Stimulated activated CD8-positive, alpha-beta memory T cell treated with anti-CD3 and anti-CD28 coated beads, Interleukin-4, amount 100 ng/mL, for 1 hour (primary cell): ENCODE measurements around the gene DMWD.
A peak's percentile ranks its signal among the peaks of the same experiment; 100 is the strongest.

Source experiments
- DNase-seq, 2 donors: peaks; one replicate each; pipeline ENCODE4 v3.0.0-alpha.2; 2020; ENCODE audit warnings: low read depth in 2 of 2, low spot score in 1 of 2

Gene DMWD

DNA sequence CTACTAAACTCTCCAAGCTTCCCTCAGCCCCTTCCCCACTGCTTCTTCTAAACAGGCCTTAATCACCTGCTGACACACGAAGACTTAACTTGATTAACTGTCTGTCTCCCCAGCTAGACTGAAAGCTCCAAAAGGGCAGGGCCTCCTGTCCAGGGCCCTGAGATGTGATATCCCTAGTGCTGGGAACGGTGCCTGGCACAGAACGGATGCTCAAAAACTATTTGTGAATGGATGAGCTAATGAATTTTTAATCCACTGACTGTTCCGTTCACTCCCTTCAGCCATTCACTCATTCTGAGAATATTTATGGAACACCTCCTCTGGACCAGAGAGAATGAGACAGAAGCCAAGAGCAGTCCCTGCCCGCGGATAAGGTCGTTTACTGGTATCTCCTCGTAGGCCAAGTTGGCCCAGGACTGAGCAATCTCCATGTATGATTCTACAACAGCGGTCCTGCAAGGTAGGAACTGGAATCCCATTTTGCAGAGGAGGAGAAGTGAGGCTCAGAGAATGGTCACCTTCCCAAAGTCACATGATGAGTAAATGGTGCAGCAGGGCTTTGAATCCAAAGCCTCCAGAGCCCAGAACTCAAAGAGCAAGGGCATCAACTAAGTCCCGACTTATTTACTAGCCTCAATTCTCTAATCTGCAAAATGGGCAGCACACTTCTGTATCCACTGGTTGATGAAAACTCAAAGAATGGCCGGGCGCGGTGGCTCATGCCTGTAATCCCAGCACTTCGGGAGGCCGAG, 3.4 kb downstream of the DMWD start:
- DNase-seq = no peak

DNA sequence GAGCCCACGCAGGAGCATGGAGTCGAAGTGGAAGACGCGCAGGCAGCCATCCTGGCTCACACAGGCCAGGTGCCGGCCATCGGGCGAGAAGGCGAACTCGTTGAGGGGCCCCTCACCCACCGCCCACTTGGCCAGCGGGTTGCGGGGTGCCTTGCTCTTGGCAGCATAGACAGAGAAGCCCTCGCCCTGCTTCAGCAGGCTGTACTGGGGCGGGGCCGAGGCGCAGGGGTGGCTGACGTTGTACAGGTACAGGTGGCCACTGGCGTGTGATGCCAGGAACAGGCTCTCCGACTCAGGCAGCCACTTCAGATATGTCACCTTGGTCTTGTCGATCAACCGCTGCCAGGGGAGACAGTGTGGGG, 6.1 kb downstream of the DMWD start:
- DNase-seq = no peak

DNA sequence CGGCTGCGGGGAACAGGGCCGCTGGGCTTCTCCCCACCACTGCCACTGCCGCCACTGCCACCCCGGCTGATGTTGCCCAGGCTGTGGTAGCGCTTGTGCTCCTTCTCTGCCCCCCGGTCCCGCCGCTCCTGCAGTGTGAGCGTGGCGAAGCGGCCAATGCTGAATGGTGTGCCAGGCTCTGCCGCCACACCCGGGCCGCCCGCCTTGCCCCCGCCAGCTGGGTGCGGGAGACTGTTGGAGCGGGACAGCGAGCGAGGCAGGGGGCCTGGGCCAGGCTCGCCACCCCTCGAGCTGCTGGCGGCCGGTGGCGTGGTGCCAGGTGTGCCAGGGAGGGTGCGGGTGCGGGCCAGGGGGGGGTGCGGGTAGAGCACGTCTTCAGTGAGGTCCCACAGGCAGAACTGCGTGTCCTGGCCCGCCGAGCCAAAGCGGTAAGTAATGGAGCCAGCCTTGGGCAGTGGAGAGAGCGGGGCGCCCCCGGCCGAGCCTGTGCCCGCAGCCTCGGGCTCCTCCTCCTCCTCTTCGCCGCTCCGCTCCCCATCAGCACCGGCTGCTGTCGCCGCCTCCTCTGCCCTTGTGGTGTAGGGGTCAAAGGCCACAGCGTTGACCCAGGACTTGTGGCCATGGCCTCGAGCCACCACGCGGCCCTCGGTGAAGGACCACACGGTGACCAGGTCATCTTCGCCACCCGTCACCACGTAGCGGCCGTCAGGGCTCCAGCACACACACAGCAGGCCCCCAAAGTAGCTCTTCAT, 6.7 kb downstream of the DMWD start:
- DNase-seq = no peak

DNA sequence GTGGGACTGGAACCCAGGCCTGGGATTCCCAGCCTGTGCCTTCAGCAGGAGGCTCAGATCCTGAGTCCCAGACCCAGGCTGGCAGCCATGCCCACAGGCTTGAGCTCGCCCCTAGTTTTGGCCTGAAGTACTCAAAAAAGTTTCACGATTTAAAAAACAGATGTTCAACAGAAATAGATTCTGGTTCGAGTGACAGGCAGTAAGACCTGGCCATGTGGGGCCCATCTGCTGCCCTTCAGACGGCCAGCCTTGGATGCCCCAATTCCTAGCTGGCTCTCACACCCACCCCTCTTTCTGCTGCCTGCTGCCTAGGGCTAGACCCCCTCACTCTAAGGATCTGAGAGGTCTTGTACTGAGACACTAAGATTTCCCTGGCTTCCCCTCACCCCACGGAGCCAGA, 7.5 kb downstream of the DMWD start:
- no peak for DNase-seq

DNA sequence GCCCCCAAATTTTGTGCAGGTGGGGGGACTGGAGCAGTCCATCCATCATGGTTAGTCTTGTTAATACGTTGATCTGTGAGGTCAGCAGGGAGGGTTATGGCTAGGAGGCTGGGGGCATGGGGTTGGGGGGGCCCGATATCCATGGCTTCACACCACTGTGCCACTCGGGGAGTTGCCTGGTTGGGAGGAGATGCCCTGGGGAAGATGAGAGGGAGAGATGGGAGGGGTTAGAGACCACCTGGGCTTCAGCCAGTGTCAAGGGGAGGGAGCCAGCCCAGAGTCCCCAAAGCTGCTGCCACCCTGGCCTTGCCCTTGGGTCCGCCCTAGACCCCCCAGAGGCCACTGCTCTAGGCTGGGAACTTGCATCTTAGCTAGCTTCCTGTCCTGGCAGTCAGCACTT, 8.5 kb downstream of the DMWD start:
- DNase-seq = no peak

DNA sequence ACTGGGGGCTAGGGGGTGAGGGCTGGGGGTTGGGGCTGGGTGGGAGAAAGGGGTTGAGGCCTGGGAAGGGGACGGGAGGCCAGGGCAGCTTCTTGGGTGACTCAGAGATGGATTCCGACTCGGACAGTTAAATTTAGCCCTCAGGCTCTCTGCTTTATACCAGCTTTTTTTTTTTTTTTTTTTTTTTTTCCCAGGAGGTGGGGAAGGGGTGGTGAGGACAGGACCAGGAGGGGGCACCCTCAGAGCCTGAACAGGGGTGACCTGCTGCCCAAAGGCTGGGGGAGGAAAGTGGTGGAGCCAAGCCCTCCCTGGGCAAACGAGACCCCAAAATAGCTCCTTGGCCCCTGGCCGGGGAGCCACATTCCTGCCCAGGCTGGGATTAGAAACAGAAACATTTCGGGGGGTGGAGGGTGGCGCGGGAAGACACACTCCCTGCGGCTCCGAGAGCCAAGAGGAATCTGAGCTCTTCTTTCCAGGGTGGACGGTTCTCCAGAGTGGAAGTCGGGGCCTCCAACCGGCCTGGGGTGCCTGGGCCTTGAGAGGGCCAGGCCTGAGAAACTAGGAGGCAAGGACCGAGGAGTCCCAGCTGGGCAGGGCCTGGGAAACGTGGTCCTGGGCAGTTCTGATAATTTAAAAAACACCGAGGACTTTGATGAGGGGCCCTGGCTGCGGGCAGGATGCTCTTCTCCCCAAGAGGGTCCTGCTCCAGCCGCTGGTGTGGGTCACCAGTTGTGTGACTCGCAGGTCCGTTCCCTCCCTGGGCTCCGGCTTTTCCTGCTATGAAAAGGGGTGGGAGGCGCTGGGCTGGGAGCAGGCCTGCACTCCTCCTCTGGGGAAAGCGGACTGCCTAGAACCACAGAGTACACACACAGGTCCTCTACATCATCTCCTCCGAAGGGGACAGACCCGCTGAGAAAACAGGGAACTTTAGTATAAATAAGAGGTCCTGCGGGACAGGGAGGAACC, 9.5 kb downstream of the DMWD start:
- DNase-seq = no peak

DNA sequence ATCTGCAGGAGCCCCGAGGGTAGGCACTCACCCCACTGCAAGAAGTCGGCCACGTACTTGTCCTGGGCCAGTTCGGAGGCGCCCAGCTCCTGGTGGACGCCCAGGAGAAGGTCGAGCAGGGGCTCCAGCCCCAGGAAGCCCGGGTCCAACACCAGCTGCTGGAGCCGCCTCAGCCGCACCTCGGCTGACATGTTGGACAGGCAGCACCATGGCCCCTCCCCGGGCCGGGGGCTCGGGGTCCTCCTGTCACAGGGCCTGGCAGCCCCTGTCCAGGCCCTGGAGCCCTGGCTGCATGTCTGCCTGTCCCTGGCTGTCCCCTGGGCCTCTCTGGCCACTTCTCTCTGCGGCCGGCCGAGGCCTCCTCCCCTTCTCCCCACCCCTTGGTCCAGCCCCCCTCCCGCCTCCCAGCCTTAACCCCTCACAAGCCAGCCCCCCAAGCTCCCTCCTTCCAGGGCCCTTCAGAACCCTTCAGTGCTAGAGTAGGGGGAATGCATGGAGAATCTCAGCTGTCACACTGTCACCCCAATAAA, 10.4 kb downstream of the DMWD start, which contains the start of gene DMPK:
Gene DMPK, minus strand, starts transcription at position 329 of the 530 bp plus-strand sequence. Its CDS starts 138 bp downstream, at position 191.
- no peak for DNase-seq

DNA sequence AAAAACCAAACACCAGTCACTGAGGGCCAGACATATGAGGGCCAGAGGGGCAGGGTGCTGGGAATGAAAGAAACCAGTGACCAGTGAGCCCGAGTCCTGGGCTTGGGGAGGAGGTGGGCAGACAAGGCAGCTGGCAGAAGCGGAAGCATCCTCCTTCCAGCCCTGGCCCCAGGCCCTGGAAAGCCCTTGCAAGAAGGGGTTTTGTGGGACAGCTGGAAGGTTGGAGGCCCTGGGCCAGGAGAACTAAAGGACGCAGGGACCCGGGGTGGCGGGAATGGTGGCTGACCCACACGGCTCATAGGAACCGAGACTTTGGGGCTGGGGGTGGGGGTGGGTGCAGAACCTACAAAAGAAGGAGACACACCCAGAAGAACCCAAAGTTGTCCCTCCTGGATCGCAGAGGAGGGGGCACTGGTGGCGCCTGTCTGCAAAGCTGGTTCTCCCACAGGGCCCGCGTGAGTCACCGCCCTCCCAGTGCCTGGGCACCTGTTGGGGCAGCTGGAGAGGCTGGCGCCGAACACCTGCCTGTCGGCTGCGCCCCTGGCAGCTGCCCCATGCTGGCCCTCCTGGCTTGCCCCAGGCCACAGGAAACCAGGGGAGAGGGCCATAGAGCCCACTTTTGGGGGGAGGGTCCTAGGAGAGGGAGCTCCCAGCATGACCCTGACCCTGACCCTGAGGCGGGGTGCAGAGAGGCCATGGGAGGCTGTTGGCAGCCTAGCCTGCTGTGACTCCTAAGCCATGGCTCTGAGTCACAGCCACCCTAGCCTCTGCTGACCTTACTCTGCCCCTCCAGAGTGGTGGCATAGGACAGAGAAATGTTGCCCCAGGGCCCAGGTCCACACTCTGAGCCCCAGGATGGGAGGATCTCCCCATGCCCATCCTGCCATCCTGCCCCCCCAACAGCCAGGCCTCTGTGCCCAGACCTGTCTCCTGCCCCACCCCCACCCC, 11.2 kb downstream of the DMWD start:
- no peak for DNase-seq

DNA sequence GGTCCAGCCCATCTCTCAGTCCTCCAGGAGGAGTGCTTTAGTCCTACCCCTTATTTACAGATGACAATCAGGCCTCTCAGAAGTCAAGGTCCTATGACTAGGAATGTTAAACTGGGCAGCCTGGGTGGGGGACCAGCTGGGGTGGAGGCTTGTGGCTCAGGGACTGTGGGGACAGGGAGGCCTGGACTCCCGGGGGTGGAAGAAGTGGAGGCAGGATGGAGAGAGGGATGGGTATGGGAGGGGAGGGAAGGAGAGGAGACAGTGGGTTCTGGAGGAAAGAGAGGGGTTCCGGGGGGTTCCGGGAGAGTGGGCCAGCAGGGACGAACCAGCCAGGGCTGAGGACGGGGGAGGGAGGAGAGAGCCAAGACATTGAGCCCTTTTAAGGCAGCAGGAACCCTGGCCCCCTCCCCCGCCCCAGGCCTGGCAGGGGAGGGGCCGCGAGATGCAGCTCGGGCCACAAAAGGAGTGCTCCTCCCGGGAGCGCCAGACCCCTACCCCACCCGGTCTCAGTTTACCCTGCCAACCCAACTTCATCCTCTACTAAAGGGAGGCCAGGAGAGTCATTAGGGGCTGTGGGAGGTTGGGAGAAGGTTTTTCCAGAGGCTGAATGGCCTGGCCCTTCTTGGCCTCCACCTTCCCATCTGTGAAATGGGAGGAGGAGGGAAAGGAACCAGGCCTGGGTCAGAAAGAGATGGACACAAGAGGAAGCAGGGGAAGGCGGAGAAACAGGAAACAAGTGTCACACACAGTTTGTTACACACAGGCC, 12.0 kb downstream of the DMWD start:
- no peak for DNase-seq

DNA sequence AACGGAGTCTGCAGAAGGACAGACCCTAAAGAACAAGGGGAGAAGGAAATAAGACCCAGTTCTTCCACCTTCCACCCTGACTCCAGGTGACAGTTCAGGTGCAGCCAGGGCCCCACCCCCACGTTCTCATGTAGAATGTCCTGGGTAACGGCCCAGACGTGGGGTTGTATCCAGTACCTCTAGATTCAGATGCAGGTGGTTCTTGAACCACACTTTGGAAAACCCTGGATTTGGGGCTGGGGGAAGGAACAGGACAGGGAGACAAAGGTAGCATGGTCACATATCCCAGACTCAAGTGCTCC, 12.5 kb downstream of the DMWD start:
- DNase-seq = no peak

DNA sequence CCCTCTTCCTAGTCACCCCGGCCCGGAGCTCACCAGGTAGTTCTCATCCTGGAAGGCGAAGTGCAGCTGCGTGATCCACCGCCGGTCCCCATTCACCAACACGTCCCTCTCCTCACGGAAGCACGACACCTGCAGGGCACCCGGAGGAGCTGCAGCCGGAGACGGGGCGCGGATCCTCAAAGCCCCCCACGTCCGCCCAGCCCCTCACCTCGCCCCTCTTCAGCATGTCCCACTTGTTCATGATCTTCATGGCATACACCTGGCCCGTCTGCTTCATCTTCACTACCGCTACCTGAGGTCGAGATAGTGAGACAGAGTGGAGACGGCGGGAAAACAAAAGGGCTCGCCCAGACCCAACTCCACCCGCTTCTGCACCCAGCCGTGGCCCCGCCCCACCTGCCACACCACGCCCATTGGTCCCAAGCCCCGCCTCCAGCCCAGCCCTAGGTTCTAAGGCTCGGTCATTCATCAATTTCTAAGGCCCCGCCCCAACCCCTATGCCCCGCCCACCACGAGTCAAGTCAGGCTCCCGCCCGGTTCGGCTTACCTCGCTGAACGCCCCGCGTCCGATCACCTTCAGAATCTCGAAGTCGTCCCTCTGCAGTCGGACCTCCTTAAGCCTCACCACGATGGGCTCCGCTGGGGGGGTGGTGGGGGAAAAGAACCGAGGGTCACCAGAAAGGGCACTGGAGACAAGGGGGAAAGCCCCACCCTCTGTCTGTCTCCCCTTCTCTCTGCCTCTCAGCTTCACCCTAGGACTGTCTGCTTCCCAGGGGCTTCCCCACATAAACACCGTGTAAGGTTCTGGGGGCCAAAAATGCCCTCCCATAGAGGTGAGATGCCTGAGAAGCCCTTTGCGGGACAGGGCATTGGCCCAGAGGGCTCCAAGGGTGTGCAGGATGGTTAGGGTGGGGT, 13.2 kb downstream of the DMWD start:
- DNase-seq = peak; percentile 53 to 55

DNA sequence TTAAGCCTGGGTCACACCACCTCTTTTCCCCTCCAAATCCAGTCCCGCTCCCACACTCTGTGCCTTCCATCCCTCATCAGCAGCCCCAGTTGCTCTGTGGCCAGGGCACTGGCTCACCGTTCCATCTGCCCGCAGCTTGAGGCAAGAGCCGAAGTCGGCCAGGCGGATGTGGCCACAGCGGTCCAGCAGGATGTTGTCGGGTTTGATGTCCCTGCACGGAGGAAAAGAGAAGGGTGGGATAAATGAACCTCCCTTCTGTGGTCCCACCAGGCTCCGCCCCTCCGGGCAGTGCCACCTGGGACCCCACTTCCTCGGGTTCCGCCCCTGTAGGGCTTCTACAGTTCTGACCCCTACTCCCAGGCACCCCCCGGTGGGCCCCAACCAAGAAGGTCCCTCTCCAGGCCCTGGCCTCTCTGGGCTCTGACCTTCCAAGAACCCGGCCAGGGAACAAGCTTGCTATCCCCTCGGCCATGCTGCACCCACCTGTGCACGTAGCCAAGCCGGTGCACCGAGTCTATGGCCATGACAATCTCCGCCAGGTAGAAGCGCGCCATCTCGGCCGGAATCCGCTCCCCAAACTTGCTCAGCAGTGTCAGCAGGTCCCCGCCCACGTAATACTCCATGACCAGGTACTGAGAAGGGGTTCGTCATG, 14.5 kb downstream of the DMWD start:
- DNase-seq = no peak

DNA sequence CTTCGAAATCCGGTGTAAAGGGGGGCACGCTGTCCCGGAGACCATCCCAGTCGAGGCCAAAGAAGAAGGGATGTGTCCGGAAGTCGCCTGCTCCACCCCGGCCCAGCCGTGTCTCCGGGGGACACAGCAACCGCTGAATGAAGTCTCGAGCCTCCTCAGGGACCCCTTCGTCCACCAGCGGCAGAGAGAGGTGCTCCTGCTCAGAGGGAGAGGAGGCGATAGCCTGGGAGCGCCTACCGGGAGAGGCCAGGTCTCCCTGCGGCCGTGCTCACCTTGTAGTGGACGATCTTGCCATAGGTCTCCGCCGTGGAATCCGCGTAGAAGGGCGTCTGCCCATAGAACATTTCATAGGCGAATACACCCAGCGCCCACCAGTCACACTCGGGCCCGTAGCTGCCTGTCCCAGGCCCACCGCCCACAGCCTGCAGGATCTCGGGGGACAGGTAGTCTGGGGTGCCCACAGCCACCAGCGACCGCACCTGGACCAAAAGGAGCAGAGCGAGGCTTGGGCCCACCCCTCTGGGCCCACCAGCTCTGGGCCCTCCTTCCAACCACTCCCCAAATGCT, 15.2 kb downstream of the DMWD start:
- no peak for DNase-seq

DNA sequence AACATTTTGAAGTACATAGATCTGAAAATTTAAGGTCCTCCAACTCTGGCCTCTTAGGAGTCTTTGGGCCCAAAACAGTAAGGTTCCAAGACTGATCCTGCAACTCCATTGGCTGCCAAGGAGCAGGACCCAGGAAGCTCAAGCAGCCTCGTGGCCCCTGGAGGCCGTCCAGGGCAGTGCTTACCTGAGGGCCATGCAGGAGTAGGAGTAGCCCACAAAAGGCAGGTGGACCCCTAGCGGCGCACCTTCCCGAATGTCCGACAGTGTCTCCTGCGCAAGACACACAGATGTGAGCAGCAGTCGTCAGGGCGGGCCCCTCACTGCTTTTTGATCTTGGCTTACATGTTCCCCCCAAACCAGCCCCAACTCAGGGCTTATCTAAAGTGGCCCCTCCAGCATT, 17.9 kb downstream of the DMWD start:
- no peak for DNase-seq

DNA sequence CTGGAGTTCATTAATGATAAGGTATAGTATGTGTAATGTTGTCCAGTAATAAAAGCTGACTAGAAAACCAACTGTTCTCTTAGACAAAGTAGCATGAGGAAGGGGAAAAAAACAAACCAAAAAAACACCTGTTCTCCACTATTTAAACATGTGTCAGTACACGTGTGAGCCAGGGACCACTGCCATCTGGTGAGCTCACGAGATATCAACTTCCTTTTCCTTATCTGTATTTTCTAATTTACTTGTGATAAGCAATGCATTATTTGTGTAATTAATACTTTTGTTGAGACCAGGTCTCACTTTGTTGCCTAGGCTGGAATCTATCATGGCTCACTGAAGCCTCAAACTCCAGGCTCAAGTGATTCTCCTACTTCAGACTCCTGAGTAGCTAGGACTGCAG, 19.3 kb downstream of the DMWD start:
- no peak for DNase-seq

DNA sequence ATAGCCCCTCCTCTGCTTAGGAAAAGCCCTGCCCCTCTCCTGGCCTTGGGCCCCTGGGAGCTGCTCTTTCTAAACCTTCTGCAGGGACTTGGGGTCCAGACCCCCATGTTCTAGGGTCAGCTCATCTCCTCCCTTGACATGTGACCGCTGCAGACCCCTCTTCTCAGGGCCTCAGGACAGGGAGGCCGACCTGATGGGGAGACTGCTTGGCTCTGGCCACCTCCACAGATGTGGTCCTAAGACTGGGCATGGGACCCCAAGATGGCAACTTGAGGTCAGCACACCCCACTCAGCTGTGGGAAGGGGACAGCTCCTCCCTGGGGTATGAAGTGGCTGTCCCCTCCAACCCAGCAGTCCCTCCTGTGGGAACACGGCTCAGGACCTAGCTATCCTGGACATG, 19.7 kb downstream of the DMWD start:
- no peak for DNase-seq

DNA sequence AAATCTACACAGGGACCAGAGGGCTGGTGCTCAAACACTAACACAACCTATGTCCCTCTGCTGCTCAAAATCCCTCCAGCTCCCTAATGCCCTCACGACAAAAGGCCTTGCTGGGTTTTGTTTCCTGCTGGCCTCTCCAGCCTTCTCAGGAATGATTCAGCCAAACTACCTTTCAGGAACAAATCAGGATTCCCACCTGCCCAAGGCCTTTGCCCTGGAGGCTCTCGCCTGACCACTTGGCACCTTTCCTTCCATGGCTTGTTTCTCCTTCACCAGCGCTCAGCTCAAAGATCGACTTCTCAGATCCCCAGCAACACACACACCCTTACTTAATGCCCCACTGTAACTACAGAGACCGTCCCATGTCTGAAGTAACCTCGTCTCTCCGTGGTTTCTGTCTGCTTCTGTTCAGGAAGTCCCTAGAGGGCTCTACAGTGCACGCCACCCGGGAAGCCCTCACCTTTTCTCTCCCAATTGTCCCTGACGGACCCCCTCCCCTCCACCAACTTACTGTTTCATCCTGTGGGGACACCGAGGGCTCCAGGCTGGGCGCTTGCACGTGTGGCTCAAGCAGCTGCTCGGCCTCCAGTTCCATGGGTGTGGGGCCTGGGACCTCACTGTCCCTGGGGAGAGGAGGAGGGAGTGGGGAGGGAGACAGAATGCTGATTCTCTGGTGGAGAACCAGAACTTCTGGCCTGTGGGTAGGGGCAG, 20.4 kb downstream of the DMWD start:
- no peak for DNase-seq
